H1 (cell line): ENCODE results near the gene TEX22. TPM values are rescaled to one million over a fixed set of nuclear protein-coding genes. Genes with fewer than 3 reads are reported as not detected.

Source experiments
- ATF3 ChIP-seq: IDR thresholded peaks from 2 replicates; pipeline ENCODE4 v1.6.1; 2011; ENCODE audit warnings: low read depth, mild to moderate bottlenecking, low read length; ENCODE audit not compliant: insufficient read depth
- EGR1 ChIP-seq: IDR thresholded peaks from 2 replicates; pipeline ENCODE4 v1.6.1; 2011; ENCODE audit warnings: low read depth, low read length, borderline replicate concordance
- GTF2F1 ChIP-seq: IDR thresholded peaks from 2 replicates; pipeline ENCODE4 v1.6.1; 2012; ENCODE audit warnings: low read depth, low read length, improper control_type of control experiment, borderline replicate concordance
- polyA plus RNA-seq, 7 experiments: library from polyadenylated mRNA; depleted of rRNA in 3 of 7; stranded (reverse) in 5 of 7; unstranded in 2 of 7; fragments of >200 nt in 5 of 7; fragments of 200-250 nt in 2 of 7; gene quantifications; 1 replicate in 5 of 7; 2 replicates in 1 of 7; 4 replicates in 1 of 7; pipeline versions ENCODE4 v1.2.1 to v1.2.3, GENCODE V29; 2011 to 2013; ENCODE audit warnings: missing spikeins in 2 of 7, mixed read lengths in 2 of 7
- total RNA-seq: library from RNA; stranded (reverse); fragmentation: NEBNext Ultra II Directional; extraction: Animal tissue kit (Norgen Biotek cat#: 25700); gene quantifications from 2 replicates; pipeline ENCODE4 v1.2.1, GENCODE V29; 2021

The TEX22 gene
- total and polyA plus RNA-seq, 2 of the 8 experiments (the other 6 are each of a cell fraction or from before 2014, with no cell fraction given) = 0.24 to 0.39 TPM

- TF ChIP-seq ATF3 (no peak), EGR1 (no peak), GTF2F1 (no peak)
These were observed 54.6 kb downstream of the TEX22 start (continued) for GRCh38 chr14:105452963-105453362.
